Keratinocyte (primary cell): ENCODE results near the gene GABRA1. TPM values are rescaled to one million over a fixed set of nuclear protein-coding genes. Genes with fewer than 3 reads are reported as not detected.

Experiments
- DNase-seq: peaks from one replicate; pipeline ENCODE4 v3.0.0-alpha.2; 2011; ENCODE audit warnings: low read depth, missing footprints, low spot score
- FAIRE-seq: peaks from 2 replicates; lab custom pipeline; 2011; peaks lifted over from hg19 to GRCh38; lab: Jason Lieb, UNC
- H2AFZ ChIP-seq: 2 replicates; pipeline ENCODE4 v1.6.0; 2012; ENCODE audit warnings: low read length, control low read depth, inconsistent platforms; ENCODE audit not compliant: control insufficient read depth
- H3K27ac ChIP-seq: 2 replicates; pipeline ENCODE4 v1.5.1; 2011; ENCODE audit warnings: low read length; ENCODE audit not compliant: control insufficient read depth, insufficient read depth
- H3K27me3 ChIP-seq: 3 replicates; pipeline ENCODE4 v1.6.0; 2011; ENCODE audit warnings: low read length; ENCODE audit not compliant: control insufficient read depth, insufficient read depth; ENCODE audit errors: extremely low read depth
- H3K36me3 ChIP-seq, 2 experiments: 2 replicates in 1 of 2; 3 replicates in 1 of 2; pipeline ENCODE4 v1.5.1; 2011; ENCODE audit warnings: low read length in 2 of 2, mild to moderate bottlenecking in 1 of 2; ENCODE audit not compliant: control insufficient read depth in 2 of 2, insufficient read depth in 2 of 2; ENCODE audit errors: extremely low read depth in 1 of 2
- H3K4me1 ChIP-seq: 3 replicates; pipeline ENCODE4 v1.5.1; 2011; ENCODE audit warnings: low read length; ENCODE audit not compliant: control insufficient read depth, insufficient read depth; ENCODE audit errors: extremely low read depth
- H3K4me2 ChIP-seq: 3 replicates; pipeline ENCODE4 v1.6.0; 2011; ENCODE audit warnings: low read depth, low read length; ENCODE audit not compliant: control insufficient read depth, insufficient read depth; ENCODE audit errors: extremely low read depth
- H3K4me3 ChIP-seq, 3 experiments: fragments of 200-600 bp in 1 of 3; sonication (generic) in 1 of 3; 2 replicates in 2 of 3; 3 replicates in 1 of 3; pipeline ENCODE4 v1.5.1; 2011 to 2016; ENCODE audit warnings: low read length in 3 of 3, mild to moderate bottlenecking in 3 of 3, control low read depth in 2 of 3, inconsistent platforms in 1 of 3, low read depth in 1 of 3, mixed read lengths in 1 of 3, mixed run types in 1 of 3, moderate library complexity in 1 of 3; ENCODE audit not compliant: control insufficient read depth in 2 of 3, insufficient read depth in 2 of 3; ENCODE audit errors: extremely low read depth in 1 of 3
- H3K79me2 ChIP-seq: 2 replicates; pipeline ENCODE4 v1.6.0; 2012; ENCODE audit warnings: low read length; ENCODE audit not compliant: control insufficient read depth, insufficient read depth
- H3K9ac ChIP-seq: 3 replicates; pipeline ENCODE4 v1.6.0; 2011; ENCODE audit warnings: low read length; ENCODE audit not compliant: control insufficient read depth, insufficient read depth; ENCODE audit errors: extremely low read depth
- H3K9me1 ChIP-seq: 3 replicates; pipeline ENCODE4 v1.6.0; 2011; ENCODE audit warnings: low read length; ENCODE audit not compliant: control insufficient read depth, insufficient read depth; ENCODE audit errors: extremely low read depth
- H3K9me3 ChIP-seq: 2 replicates; pipeline ENCODE4 v1.5.1; 2012; ENCODE audit warnings: low read depth, low read length; ENCODE audit not compliant: control insufficient read depth
- H4K20me1 ChIP-seq: 3 replicates; pipeline ENCODE4 v1.6.0; 2011; ENCODE audit warnings: low read length; ENCODE audit not compliant: control insufficient read depth, insufficient read depth; ENCODE audit errors: extremely low read depth
- CTCF ChIP-seq, 3 experiments: IDR thresholded peaks in 1 of 3; conservative IDR thresholded peaks in 1 of 3; optimal IDR thresholded peaks in 1 of 3; 2 replicates in 2 of 3; 3 replicates in 1 of 3; pipeline versions ENCODE3 to v1.5.1; 2011; ENCODE audit warnings: low read length in 3 of 3, mild to moderate bottlenecking in 3 of 3, moderate library complexity in 2 of 3, control low read depth in 1 of 3, inconsistent platforms in 1 of 3; ENCODE audit not compliant: insufficient read depth in 2 of 3; ENCODE audit errors: extremely low read depth in 1 of 3
- EZH2 ChIP-seq: IDR thresholded peaks from one replicate; pipeline ENCODE4 v1.6.1; 2012; ENCODE audit warnings: inconsistent platforms, mild to moderate bottlenecking, low read length, moderate library complexity
- dilution Hi-C: fragments of 300-500 bp; cut with MboI; formaldehyde crosslinking; loops from one replicate; pipeline ENCODE4 v1.7.0; 2020; ENCODE audit warnings: low sequenced_read_pairs; ENCODE audit not compliant: extremely low pct_ligation_motif_present
- polyA plus RNA-seq, 5 experiments: library from polyadenylated mRNA; depleted of rRNA in 3 of 5; stranded (reverse) in 3 of 5; stranded (forward) in 1 of 5; unstranded in 1 of 5; fragments of >200 nt; gene quantifications; 1 replicate in 1 of 5; 2 replicates in 3 of 5; 3 replicates in 1 of 5; pipeline versions ENCODE4 v1.2.1 to v1.2.3, GENCODE V29; 2011 to 2012; ENCODE audit warnings: missing spikeins in 2 of 5, low read depth in 1 of 5, low replicate concordance in 1 of 5

Gene GABRA1
- polyA plus RNA-seq, 1 donor (not counting 4 experiments of a cell fraction or from before 2014, with no cell fraction given): not detected

- dilution Hi-C loops: no loop called here
Measured at GRCh38 chr5:161921781-161922180, 73.9 kb downstream of the GABRA1 start.

GRCh38 chr5:161924270-161924669 is 76.3 kb downstream of the GABRA1 start:
- Histone ChIP-seq H3K4me1 (no peaks in the 10 kb centered on the region), H3K9me3 (no peaks in the 10 kb centered on the region), H3K4me2 (no peak overlapping the region), H3K4me3 (no peak overlapping the region), H3K79me2 (no peaks in the 10 kb centered on the region), H3K9me1 (no peaks in the 10 kb centered on the region), H3K27me3 (no peaks in the 10 kb centered on the region), H3K27ac (no peak overlapping the region), H3K9ac (no peak overlapping the region), H3K36me3 (no peaks in the 10 kb centered on the region), H2AFZ (no peak overlapping the region), H4K20me1 (no peaks in the 10 kb centered on the region)
- TF ChIP-seq CTCF (optimal IDR thresholded peaks at IDR 0.05 in 1 of 3, IDR thresholded peaks at IDR 0.05 in 1 of 3, conservative IDR thresholded peaks at IDR 0.05 in 1 of 3; ENCODE audit: extremely low read depth in 1 of 3, insufficient read depth in 2 of 3, low read length in 3 of 3) (no peak), EZH2 (no peak)
- dilution Hi-C loops: no loop called here
- DNase-seq: no peak
- no peak for FAIRE-seq

More at GRCh38 chr5:161921781-161922180, 73.9 kb downstream of the GABRA1 start:
- no peaks in the 10 kb centered on the region for H3K36me3 ChIP-seq
- DNase-seq (no peak), FAIRE-seq (no peak)
- no peak overlapping the region for H3K9ac ChIP-seq
- no peaks in the 10 kb centered on the region for H3K4me1 ChIP-seq
- no peaks in the 10 kb centered on the region for H4K20me1 ChIP-seq
- no peaks in the 10 kb centered on the region for H3K79me2 ChIP-seq
- H3K9me1 ChIP-seq: no peaks in the 10 kb centered on the region
- H3K4me3 ChIP-seq: no peak overlapping the region
- TF ChIP-seq EZH2: no peak
- TF ChIP-seq CTCF (optimal IDR thresholded peaks at IDR 0.05 in 1 of 3, IDR thresholded peaks at IDR 0.05 in 1 of 3, conservative IDR thresholded peaks at IDR 0.05 in 1 of 3; ENCODE audit: extremely low read depth in 1 of 3, insufficient read depth in 2 of 3, low read length in 3 of 3): no peak
- no peak overlapping the region for H3K27ac ChIP-seq
- no peak overlapping the region for H3K4me2 ChIP-seq
- no peaks in the 10 kb centered on the region for H3K27me3 ChIP-seq
- H2AFZ ChIP-seq: no peak overlapping the region
- no peaks in the 10 kb centered on the region for H3K9me3 ChIP-seq
